GM21381 (cell line): Measurements from ENCODE around the gene SHMT2.

Experiments used
- ATAC-seq: cut with Tn5 transposase; IDR thresholded peaks from one replicate; pipeline ENCODE4 v1.9.1; 2021; ENCODE audit warnings: mild to moderate bottlenecking, moderate library complexity; ENCODE audit not compliant: unreplicated experiment

The SHMT2 gene

DNA sequence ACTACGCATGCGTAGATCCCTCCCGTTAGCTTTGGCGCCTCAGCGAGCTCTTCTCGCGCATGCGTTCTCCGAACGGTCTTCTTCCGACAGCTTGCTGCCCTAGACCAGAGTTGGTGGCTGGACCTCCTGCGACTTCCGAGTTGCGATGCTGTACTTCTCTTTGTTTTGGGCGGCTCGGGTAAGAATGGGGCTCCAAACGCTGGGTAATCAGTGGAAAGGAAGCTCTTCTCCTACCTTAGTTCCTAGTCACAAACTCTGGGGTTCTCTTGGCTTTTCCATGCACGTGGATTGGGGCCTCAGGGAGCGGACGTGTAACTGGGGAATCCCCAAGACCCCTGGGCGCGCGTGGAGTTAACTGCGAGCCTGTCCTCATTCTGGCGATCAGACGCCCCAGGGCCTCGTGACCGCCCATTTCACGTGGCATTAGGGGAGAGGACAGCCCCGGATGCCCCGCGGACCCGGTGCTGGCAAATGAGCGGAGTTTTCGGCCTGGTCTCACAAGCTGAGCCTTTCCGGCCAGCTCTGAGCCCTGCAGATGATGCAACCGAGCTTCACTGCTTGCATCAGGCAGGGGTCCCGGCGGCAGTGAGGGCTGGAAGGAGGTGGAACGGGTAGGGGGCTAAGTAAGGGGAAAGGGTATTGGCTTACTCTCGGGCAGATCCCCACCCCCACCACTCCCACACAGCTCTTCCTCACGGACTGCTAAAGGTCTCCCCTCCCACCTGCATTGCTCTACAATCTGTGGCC lies at the start of gene SHMT2:
Gene SHMT2 (plus strand): TSS at position 78 of the 747 bp plus-strand sequence. CDS start 68 bp downstream, at position 146.
- ATAC-seq: peak; percentile 54

GRCh38 chr12:57180321-57180989 lies 49.1 kb upstream of the SHMT2 start:
- ATAC-seq: no peak

GRCh38 chr12:57181072-57181471 lies 48.4 kb upstream of the SHMT2 start:
- no peak for ATAC-seq

DNA sequence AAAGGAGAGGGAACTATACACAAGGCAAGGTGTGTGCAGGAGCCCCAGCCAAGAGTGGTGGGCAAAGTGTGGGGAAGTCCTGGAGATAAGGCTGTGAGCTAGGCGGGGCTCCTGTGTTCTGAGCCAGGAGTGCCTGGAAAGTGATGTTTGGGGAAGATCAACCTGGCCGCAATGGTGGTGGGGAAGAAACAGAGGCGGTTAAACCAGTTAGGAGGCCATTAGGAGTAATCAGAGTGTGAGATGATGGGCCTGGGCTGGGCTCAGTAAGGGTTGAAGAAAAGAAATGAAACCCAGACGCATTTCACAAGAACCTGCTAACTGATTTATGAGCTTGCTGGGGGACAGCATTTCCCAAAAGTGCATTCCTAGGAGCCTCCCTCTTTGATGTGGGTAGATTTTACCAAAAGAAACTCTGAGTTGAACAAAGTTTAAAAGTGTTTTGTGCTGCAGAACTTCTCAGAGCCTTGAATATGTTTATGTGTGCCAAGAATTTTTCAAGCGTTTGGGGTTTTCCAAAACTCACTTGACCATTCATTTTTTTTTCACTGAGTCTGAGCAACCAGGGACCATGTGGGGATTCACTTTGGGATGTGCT lies 47.9 kb upstream of the SHMT2 start:
- no peak for ATAC-seq

DNA sequence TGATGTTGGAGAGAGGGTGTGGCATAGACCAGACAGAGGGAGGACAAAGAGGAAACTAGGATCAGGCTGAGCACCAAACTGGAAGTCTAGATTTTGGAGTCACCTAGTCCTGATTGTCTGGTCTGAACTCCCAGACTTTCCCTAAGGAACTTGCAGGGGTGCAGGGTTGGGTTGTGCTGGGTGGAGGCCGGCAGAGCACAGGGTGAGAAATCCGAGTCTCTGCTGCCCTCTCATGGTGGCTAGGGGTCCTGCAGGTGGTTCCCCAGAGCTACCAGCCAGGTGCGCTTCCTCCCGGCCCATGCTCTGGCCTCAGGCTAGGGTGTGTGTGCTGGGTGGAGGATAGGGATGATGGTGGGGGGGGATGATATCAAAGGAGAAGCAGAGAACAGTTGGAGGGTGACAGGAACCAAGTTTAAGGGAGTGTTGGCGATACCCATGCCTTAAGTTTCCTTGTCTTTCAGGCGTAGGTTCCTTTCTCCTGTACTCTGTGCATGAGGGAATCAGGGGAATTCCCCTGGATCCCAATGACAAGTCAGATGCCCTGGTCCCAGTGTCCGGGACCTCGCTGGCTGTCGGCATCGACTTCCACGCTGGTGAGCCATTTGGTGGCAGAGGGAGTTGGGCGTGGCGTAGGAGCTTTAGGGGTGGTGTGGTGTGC lies 46.5 kb upstream of the SHMT2 start:
- ATAC-seq: peak; percentile 79

GRCh38 chr12:57183939-57184725 lies 45.4 kb upstream of the SHMT2 start:
- ATAC-seq: no peak

GRCh38 chr12:57185403-57185802 lies 44.1 kb upstream of the SHMT2 start:
- ATAC-seq: no peak

DNA sequence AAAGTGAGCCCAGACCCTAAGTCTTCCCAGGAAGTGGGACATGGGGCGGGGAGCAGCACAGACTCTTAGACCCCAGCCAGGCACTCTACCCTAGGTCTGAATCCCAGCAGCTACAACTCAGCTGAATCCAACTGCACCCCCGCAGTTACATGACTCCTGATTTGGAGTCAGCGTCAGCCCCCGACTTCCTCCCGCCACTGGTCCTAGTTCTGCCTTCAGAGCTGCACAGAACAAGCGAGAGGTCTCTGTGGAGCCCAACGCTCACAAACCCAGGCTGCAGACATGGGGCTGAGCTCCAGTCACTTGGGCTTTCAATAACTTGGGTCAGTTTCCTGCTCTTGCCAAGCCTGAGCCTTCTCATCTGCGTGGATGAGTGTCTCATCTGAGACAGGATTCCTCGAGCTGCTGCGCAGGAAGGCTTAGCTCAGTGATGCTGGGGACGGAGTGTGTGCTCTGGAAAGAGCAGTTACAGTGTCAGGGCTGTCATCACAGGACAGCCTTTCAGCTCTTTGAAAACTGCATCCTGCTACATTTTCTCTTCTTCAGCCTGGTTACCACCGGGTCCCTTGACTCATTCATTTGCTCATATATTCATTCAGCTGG lies 43.5 kb upstream of the SHMT2 start:
- ATAC-seq: no peak

GRCh38 chr12:57187222-57188089 lies 42.1 kb upstream of the SHMT2 start:
- no peak for ATAC-seq

- no peak for ATAC-seq
Observed at GRCh38 chr12:57188090-57188425, 41.5 kb upstream of the SHMT2 start.

DNA sequence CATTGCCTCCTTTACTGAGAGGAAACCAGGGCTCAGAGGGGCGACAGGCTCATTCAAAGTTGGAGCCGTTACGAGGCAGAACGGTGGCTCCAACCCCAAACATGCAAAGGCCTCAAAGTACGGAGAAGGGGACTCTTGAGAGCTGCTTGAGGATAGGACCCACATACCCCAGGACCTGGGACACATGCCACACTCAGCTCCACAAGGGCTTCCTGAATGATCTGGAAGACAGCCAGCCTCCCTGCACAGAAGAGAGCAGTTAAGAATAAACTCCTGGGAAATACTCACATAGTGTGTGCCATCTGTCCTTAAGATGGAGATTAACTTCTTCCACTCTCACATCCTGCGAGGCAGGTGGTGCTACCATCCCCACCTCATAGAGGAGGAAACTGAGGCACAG lies 39.5 kb upstream of the SHMT2 start:
- no peak for ATAC-seq

GRCh38 chr12:57190821-57191220 lies 38.7 kb upstream of the SHMT2 start:
- no peak for ATAC-seq

GRCh38 chr12:57191410-57191809 lies 38.1 kb upstream of the SHMT2 start:
- no peak for ATAC-seq

GRCh38 chr12:57192920-57193319 lies 36.6 kb upstream of the SHMT2 start:
- ATAC-seq: no peak

DNA sequence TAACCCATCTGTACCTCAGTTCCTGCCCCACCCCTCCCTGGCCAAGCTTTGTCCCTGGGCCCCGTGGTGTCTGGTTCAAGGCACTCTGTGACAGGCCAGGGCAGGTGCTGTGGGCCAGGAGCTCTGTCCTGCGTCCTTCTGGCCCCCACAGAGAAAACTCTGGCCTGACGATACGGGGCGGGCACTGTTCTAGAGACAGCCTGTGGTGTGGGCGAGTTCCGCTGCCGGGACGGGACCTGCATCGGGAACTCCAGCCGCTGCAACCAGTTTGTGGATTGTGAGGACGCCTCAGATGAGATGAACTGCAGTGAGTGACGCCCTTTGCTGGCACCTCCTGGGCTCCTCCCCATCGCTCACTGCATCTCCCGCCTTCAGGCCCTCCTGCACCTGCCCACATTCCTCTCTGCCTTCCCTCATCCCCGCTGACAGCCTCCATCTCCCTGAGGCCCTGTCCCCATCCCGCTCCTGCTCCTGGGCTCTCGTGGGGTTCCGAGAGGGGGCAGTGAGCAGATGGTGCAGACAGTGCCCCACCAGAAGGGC lies 35.7 kb upstream of the SHMT2 start:
- no peak for ATAC-seq

GRCh38 chr12:57194253-57194652 lies 35.3 kb upstream of the SHMT2 start:
- ATAC-seq: no peak

- no peak for ATAC-seq
Observed at GRCh38 chr12:57195186-57195585, 34.3 kb upstream of the SHMT2 start.

DNA sequence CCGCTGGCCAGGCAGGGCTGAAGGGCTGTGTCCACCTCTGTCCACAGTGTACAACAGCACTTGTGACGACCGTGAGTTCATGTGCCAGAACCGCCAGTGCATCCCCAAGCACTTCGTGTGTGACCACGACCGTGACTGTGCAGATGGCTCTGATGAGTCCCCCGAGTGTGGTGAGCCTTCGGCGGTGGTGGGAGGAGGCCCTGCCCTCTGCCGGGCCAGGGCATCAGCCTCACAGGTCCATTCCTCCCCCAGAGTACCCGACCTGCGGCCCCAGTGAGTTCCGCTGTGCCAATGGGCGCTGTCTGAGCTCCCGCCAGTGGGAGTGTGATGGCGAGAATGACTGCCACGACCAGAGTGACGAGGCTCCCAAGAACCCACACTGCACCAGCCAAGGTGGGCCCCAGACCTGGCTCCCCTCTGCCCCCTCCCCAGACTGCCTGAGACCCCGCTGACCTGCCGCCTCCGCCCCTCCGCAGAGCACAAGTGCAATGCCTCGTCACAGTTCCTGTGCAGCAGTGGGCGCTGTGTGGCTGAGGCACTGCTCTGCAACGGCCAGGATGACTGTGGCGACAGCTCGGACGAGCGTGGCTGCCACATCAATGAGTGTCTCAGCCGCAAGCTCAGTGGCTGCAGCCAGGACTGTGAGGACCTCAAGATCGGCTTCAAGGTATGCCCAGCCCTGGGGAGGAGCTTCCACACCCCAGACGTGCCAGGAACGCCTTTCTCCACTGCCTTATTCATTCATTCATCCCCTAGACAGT lies 33.7 kb upstream of the SHMT2 start:
- ATAC-seq: no peak

GRCh38 chr12:57196439-57196838 lies 33.1 kb upstream of the SHMT2 start:
- ATAC-seq: no peak
